Loucy (cell line): ENCODE data around the gene SETBP1.

Experiments used
- H2AFZ ChIP-seq: fragments of 200-600 bp; sonication (generic); 2 replicates; pipeline ENCODE4 v1.6.0; 2016; ENCODE audit warnings: antibody characterized with exemption, mild to moderate bottlenecking, low read length, moderate library complexity
- H3F3A ChIP-seq: fragments of 200-600 bp; 2 replicates; pipeline ENCODE4 v1.6.0; 2016; ENCODE audit warnings: antibody characterized with exemption, low read depth, mild to moderate bottlenecking
- H3K27me3 ChIP-seq: fragments of 200-600 bp; sonication (generic); 2 replicates; pipeline ENCODE4 v1.6.1; 2014; ENCODE audit warnings: low read length, mild to moderate bottlenecking; ENCODE audit not compliant: insufficient read depth, poor library complexity, severe bottlenecking
- H3K36me3 ChIP-seq: fragments of 200-600 bp; sonication (generic); 2 replicates; pipeline ENCODE4 v1.6.1; 2016; ENCODE audit warnings: low read length; ENCODE audit not compliant: insufficient read depth
- H3K4me1 ChIP-seq: fragments of 200-600 bp; sonication (generic); 2 replicates; pipeline ENCODE4 v1.5.1; 2014; ENCODE audit warnings: low read length, mild to moderate bottlenecking; ENCODE audit not compliant: insufficient read depth, poor library complexity, severe bottlenecking
- H3K4me2 ChIP-seq: fragments of 200-600 bp; sonication (generic); 2 replicates; pipeline ENCODE4 v1.6.0; 2014; ENCODE audit warnings: antibody characterized with exemption, low read length, low read depth, mild to moderate bottlenecking; ENCODE audit not compliant: poor library complexity, severe bottlenecking
- H3K4me3 ChIP-seq: fragments of 200-600 bp; sonication (generic); 2 replicates; pipeline ENCODE4 v1.5.1; 2014; ENCODE audit warnings: low read length, mild to moderate bottlenecking, mixed read lengths; ENCODE audit not compliant: poor library complexity, severe bottlenecking
- H3K79me2 ChIP-seq: fragments of 200-600 bp; sonication (generic); 2 replicates; pipeline ENCODE4 v1.6.1; 2014; ENCODE audit warnings: low read length; ENCODE audit not compliant: insufficient read depth
- H3K9ac ChIP-seq: fragments of 200-600 bp; sonication (generic); 2 replicates; pipeline ENCODE4 v1.6.0; 2014; ENCODE audit warnings: mild to moderate bottlenecking, low read depth, low read length, moderate library complexity; ENCODE audit not compliant: poor library complexity, severe bottlenecking
- H3K9me2 ChIP-seq: fragments of 200-600 bp; sonication (generic); replicated peaks from 2 replicates; pipeline ENCODE4 v1.6.1; 2016; ENCODE audit warnings: low read depth, low read length, mixed read lengths
- H3K9me3 ChIP-seq: fragments of 200-600 bp; sonication (generic); 2 replicates; pipeline ENCODE4 v1.6.1; 2014; ENCODE audit warnings: mild to moderate bottlenecking, antibody characterized with exemption, low read length, low read depth; ENCODE audit not compliant: insufficient read depth
- H4K20me1 ChIP-seq: fragments of 200-600 bp; sonication (generic); 2 replicates; pipeline ENCODE4 v1.6.0; 2014; ENCODE audit warnings: antibody characterized with exemption, low read length, mild to moderate bottlenecking; ENCODE audit not compliant: insufficient read depth, poor library complexity, severe bottlenecking
- CTCF ChIP-seq: fragments of 200-600 bp; sonication (generic); conservative IDR thresholded peaks from 2 replicates; pipeline ENCODE4 v1.5.1; 2014; ENCODE audit warnings: mild to moderate bottlenecking, antibody characterized with exemption, low read length
- EZH2phosphoT487 ChIP-seq: fragments of 200-600 bp; IDR thresholded peaks from 2 replicates; pipeline ENCODE4 v1.6.1; 2018; ENCODE audit warnings: antibody characterized with exemption, mild to moderate bottlenecking, moderate library complexity, borderline replicate concordance

The SETBP1 gene

GRCh38 chr18:44889111-44889510, 208.4 kb downstream of the SETBP1 start:
- TF ChIP-seq CTCF, result no peak
- no peak for TF ChIP-seq EZH2phosphoT487
- Histone ChIP-seq H3K27me3 (no peaks in the 10 kb centered on the region), H3K9ac (no peak overlapping the region), H3K9me2 (no peaks in the 10 kb centered on the region), H3K36me3 (peaks cover 19% of the 10 kb centered on the region; the same call in 1 of the 2 replicates), H4K20me1 (no peaks in the 10 kb centered on the region), H3F3A (no peaks in the 10 kb centered on the region), H2AFZ (no peak overlapping the region), H3K79me2 (no peaks in the 10 kb centered on the region), H3K9me3 (peaks cover 15% of the 10 kb centered on the region), H3K4me3 (no peak overlapping the region), H3K4me2 (no peak overlapping the region), H3K4me1 (peaks cover 36% of the 10 kb centered on the region)

- Histone ChIP-seq H3K9me3 (peaks cover 15% of the 10 kb centered on the region), H3K79me2 (no peaks in the 10 kb centered on the region), H4K20me1 (no peaks in the 10 kb centered on the region), H3K36me3 (peaks cover 19% of the 10 kb centered on the region; the same call in 1 of the 2 replicates), H3K4me1 (peaks cover 34% of the 10 kb centered on the region), H2AFZ (no peak overlapping the region), H3F3A (no peaks in the 10 kb centered on the region), H3K9me2 (no peaks in the 10 kb centered on the region), H3K4me3 (no peak overlapping the region), H3K27me3 (no peaks in the 10 kb centered on the region), H3K9ac (no peak overlapping the region), H3K4me2 (no peak overlapping the region)
- TF ChIP-seq EZH2phosphoT487, result no peak
- no peak for TF ChIP-seq CTCF
Measured at GRCh38 chr18:44893045-44893706, 212.5 kb downstream of the SETBP1 start.

- TF ChIP-seq EZH2phosphoT487, result no peak
- TF ChIP-seq CTCF, result no peak
- H3K27me3 ChIP-seq, result no peaks in the 10 kb centered on the region
Measured at GRCh38 chr18:44893966-44894365, 213.3 kb downstream of the SETBP1 start.

More at GRCh38 chr18:44893966-44894365, 213.3 kb downstream of the SETBP1 start:
- peaks cover 32% of the 10 kb centered on the region for H3K4me1 ChIP-seq
- H3K4me2 ChIP-seq, result no peak overlapping the region
- no peak overlapping the region for H2AFZ ChIP-seq
- peaks cover 15% of the 10 kb centered on the region for H3K9me3 ChIP-seq
- H3K9me2 ChIP-seq, result no peaks in the 10 kb centered on the region
- peaks cover 19% of the 10 kb centered on the region; the same call in 1 of the 2 replicates for H3K36me3 ChIP-seq
- no peak overlapping the region for H3K4me3 ChIP-seq
- no peaks in the 10 kb centered on the region for H3K79me2 ChIP-seq
- no peak overlapping the region for H3K9ac ChIP-seq
- no peaks in the 10 kb centered on the region for H4K20me1 ChIP-seq
- H3F3A ChIP-seq, result no peaks in the 10 kb centered on the region
